Measurements from ENCODE around the gene CHIA.

- TF ChIP-seq CHD2 (IDR thresholded peaks at IDR 0.05; ENCODE audit: low read length, partially characterized antibody), result no peak
- no peak for TF ChIP-seq TAF1 (IDR thresholded peaks at IDR 0.05; ENCODE audit: borderline replicate concordance, low read depth, low read length)
- no peak for TF ChIP-seq RFX5 (IDR thresholded peaks at IDR 0.05; ENCODE audit: low read length)
- TF ChIP-seq POLR2AphosphoS5 (IDR thresholded peaks at IDR 0.05; ENCODE audit: low read depth, low read length), result no peak
- TF ChIP-seq YY1 (IDR thresholded peaks at IDR 0.05; ENCODE audit: low read depth), result no peak
- TF ChIP-seq GABPA (IDR thresholded peaks at IDR 0.05; ENCODE audit: low read depth), result no peak
- no peak for TF ChIP-seq CTCF (IDR thresholded peaks at IDR 0.05)
- no peak for TF ChIP-seq EZH2phosphoT487 (IDR thresholded peaks at IDR 0.05; ENCODE audit: borderline replicate concordance, low read depth)
- no peak for TF ChIP-seq SIN3A (IDR thresholded peaks at IDR 0.05; ENCODE audit: borderline replicate concordance, low read depth, low read length)
- TF ChIP-seq FOXM1 (IDR thresholded peaks at IDR 0.05; ENCODE audit: low read depth), result no peak
These were observed 4.8 kb upstream of the CHIA start for GRCh38 chr1:111285879-111286278.

Data from SK-N-SH (cell line).